ENCODE measurements around the gene IL31RA. TPM values are rescaled to one million over a fixed set of nuclear protein-coding genes. Genes with fewer than 3 reads are reported as not detected.

The IL31RA gene
- 0.37 and 2.5 TPM in 2 replicates for total RNA-seq

GRCh38 chr5:55850839-55851674 is at the start of gene IL31RA:
TSS of gene IL31RA (plus strand) at chr5:55851357. CDS start at chr5:55851571, 214 bp downstream.

Small RNA genes lying within 50 kb of the gene (small RNA-seq; reads per million reads assigned to genes)
- not detected for gene AC016596.1

Other genes starting within 250 kb of the IL31RA start
- gene SLC38A9, start 139.0 kb upstream of the IL31RA start, total RNA-seq, result 29.8 and 40.9 TPM in 2 replicates
- gene DDX4, start 113.3 kb upstream of the IL31RA start, total RNA-seq, result not detected in 2 replicates
- 675 and 679 TPM in 2 replicates for gene IL6ST, start 143.6 kb downstream of the IL31RA start, total RNA-seq

Measured in subcutaneous preadipocyte (primary cell).